GM12891 (cell line): ENCODE data around the gene DDX10.

Experiments used
- PAX5 ChIP-seq: IDR thresholded peaks from 2 replicates; pipeline ENCODE4 v1.6.1; 2011; ENCODE audit warnings: low read length, moderate library complexity, mild to moderate bottlenecking; ENCODE audit not compliant: insufficient read depth, severe bottlenecking
- POLR2A ChIP-seq: IDR thresholded peaks from 2 replicates; pipeline ENCODE4 v1.6.1; 2011; ENCODE audit warnings: low read depth, low read length, control low read depth
- POLR2AphosphoS5 ChIP-seq: IDR thresholded peaks from 2 replicates; pipeline ENCODE4 v1.6.1; 2011; ENCODE audit warnings: low read depth, low read length, control low read depth
- POU2F2 ChIP-seq: IDR thresholded peaks from 2 replicates; pipeline ENCODE4 v1.6.1; 2011; ENCODE audit warnings: low read depth, mild to moderate bottlenecking, control low read depth, low read length, moderate library complexity
- TAF1 ChIP-seq: IDR thresholded peaks from 2 replicates; pipeline ENCODE4 v1.6.1; 2011; ENCODE audit warnings: low read depth, low read length, control low read depth

DNA sequence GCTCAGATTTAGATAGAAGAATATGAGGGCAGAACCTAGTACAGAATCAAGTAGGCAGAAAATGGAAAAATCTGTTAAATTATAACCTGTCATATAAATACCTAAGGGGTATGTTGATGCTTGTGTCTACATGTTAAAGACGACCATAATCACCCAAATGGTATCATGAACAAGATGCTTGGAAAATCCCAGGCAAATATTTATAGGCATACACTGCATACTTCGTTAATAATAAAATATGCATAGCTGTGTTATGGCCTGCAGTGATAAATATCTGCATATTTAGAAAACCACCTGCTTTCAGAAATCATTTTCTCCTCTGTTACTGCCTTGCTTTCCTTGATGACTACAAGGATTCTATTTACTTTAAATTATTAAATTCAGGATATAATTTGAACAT is 18.9 kb upstream of the DDX10 start:
- no peak for TF ChIP-seq POLR2A
- no peak for TF ChIP-seq POLR2AphosphoS5
- TF ChIP-seq TAF1: no peak
- TF ChIP-seq PAX5: no peak
- no peak for TF ChIP-seq POU2F2
